Prostate gland (tissue), 2 donors: ENCODE measurements around the gene KCNK6. TPM values are rescaled to one million over a fixed set of nuclear protein-coding genes. Genes with fewer than 3 reads are reported as not detected.

Source experiments
- DNase-seq: peaks from one replicate; pipeline ENCODE4 v3.0.0-alpha.2; 2019; ENCODE audit warnings: low spot score
- H3K27ac ChIP-seq, 2 donors: fragments of 200-600 bp; sonication (generic); 2 replicates each; pipeline ENCODE4 v1.5.1; 2017 to 2019
- H3K27me3 ChIP-seq: fragments of 200-600 bp; sonication (generic); replicated peaks from 2 replicates; pipeline ENCODE4 v1.5.1; 2019; ENCODE audit not compliant: insufficient read depth
- H3K36me3 ChIP-seq, 2 donors: fragments of 200-600 bp; sonication (generic); 1 replicate in 1 of 2; 2 replicates in 1 of 2; pipeline versions ENCODE4 v1.5.1 to v1.8.1; 2017 to 2019
- H3K4me1 ChIP-seq: fragments of 200-600 bp; sonication (generic); replicated peaks from 2 replicates; pipeline ENCODE4 v1.5.1; 2019
- H3K4me3 ChIP-seq, 2 donors: fragments of 200-600 bp; sonication (generic); 2 replicates each; pipeline ENCODE4 v1.5.1; 2017 to 2019
- H3K9me3 ChIP-seq: fragments of 200-600 bp; sonication (generic); 2 replicates; pipeline ENCODE4 v1.5.1; 2017
- POLR2A ChIP-seq: fragments of 450-650 bp; IDR thresholded peaks from one replicate; pipeline ENCODE4 v1.6.1; 2016; ENCODE audit warnings: antibody characterized with exemption, mild to moderate bottlenecking
- POLR2AphosphoS5 ChIP-seq: sonication (generic); formaldehyde crosslinking; IDR thresholded peaks from one replicate; pipeline ENCODE4 v1.6.1; 2017; ENCODE audit warnings: antibody characterized with exemption
- WGBS: methylation state at CpG from one replicate; pipeline ENCODE4 v1.1.5; 2018; 5-methylcytosine and 5-hydroxymethylcytosine counted together
- intact Hi-C: fragments of 100-400 bp; cut with DNase I; formaldehyde crosslinking; loops from one replicate; pipeline ENCODE4 v1.14.2; 2022
- total RNA-seq, 2 donors: library from RNA; depleted of rRNA; stranded (reverse); fragments of >200 nt; gene quantifications; one replicate each; pipeline ENCODE4 v1.1.0, GENCODE V29; 2016
- TF ChIP-seq, protein P1 (sequence below), 4 experiments: fragments of 200-600 bp in 2 of 4; fragments of 450-650 bp in 2 of 4; sonication (generic) in 2 of 4; IDR thresholded peaks; 1 replicate in 3 of 4; 2 replicates in 1 of 4; pipeline ENCODE4 v1.5.1; 2016 to 2019; ENCODE audit warnings: antibody characterized with exemption in 4 of 4, mild to moderate bottlenecking in 2 of 4, moderate library complexity in 2 of 4

KCNK6 gene
- total RNA-seq, 2 donors from 2014 or later, result 5.9 to 7.3 TPM

- Histone ChIP-seq H3K27me3 (no peaks in the 10 kb centered on the region), H3K36me3 (peaks cover 0 to 7% of the 10 kb centered on the region in 2 donors), H3K27ac (no peak overlapping the region), H3K4me3 (no peak overlapping the region), H3K4me1 (peaks cover 10% of the 10 kb centered on the region), H3K9me3 (no peaks in the 10 kb centered on the region)
- 84% methylated on average over 5 of the region's 5 CpGs for WGBS
- intact Hi-C loops, result no loop called here
- TF ChIP-seq POLR2AphosphoS5 (no peak), POLR2A (no peak)
- TF ChIP-seq, protein P1, sequence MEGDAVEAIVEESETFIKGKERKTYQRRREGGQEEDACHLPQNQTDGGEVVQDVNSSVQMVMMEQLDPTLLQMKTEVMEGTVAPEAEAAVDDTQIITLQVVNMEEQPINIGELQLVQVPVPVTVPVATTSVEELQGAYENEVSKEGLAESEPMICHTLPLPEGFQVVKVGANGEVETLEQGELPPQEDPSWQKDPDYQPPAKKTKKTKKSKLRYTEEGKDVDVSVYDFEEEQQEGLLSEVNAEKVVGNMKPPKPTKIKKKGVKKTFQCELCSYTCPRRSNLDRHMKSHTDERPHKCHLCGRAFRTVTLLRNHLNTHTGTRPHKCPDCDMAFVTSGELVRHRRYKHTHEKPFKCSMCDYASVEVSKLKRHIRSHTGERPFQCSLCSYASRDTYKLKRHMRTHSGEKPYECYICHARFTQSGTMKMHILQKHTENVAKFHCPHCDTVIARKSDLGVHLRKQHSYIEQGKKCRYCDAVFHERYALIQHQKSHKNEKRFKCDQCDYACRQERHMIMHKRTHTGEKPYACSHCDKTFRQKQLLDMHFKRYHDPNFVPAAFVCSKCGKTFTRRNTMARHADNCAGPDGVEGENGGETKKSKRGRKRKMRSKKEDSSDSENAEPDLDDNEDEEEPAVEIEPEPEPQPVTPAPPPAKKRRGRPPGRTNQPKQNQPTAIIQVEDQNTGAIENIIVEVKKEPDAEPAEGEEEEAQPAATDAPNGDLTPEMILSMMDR (IDR thresholded peaks at IDR 0.05), result no peak
- no peak for DNase-seq
These were observed 34.1 kb upstream of the KCNK6 start for GRCh38 chr19:38285567-38285966.

GRCh38 chr19:38287604-38288003 is 32.0 kb upstream of the KCNK6 start:
- WGBS, result 86% methylated on average over 9 of the region's 9 CpGs
- DNase-seq, result no peak
- H3K27ac ChIP-seq, result peak overlapping the region in 1 of 2 donors; percentile 44

GRCh38 chr19:38288123-38288855 is 31.4 kb upstream of the KCNK6 start:
- no peaks in the 10 kb centered on the region for H3K27me3 ChIP-seq
- TF ChIP-seq POLR2AphosphoS5 (no peak), POLR2A (no peak)
- TF ChIP-seq, protein P1 (IDR thresholded peaks at IDR 0.05), result no peak
- no peaks in the 10 kb centered on the region for H3K9me3 ChIP-seq
- H3K27ac ChIP-seq, result peak overlapping the region; percentile 11 to 44
- peaks cover 23% of the 10 kb centered on the region for H3K4me1 ChIP-seq
- WGBS, result 92% methylated on average over 16 of the region's 16 CpGs
- H3K4me3 ChIP-seq, result no peak overlapping the region
- intact Hi-C loops, result no loop called here
- H3K36me3 ChIP-seq, result peaks cover 0 to 7% of the 10 kb centered on the region in 2 donors
- DNase-seq, result no peak

More at GRCh38 chr19:38287604-38288003, 32.0 kb upstream of the KCNK6 start:
- H3K4me1 ChIP-seq, result peaks cover 23% of the 10 kb centered on the region
- TF ChIP-seq POLR2AphosphoS5 (no peak), POLR2A (no peak)
- TF ChIP-seq, protein P1 (IDR thresholded peaks at IDR 0.05), result no peak
- no peak overlapping the region for H3K4me3 ChIP-seq
- no peaks in the 10 kb centered on the region for H3K9me3 ChIP-seq
- intact Hi-C loops, result no loop called here
- H3K36me3 ChIP-seq, result peaks cover 0 to 7% of the 10 kb centered on the region in 2 donors
- H3K27me3 ChIP-seq, result no peaks in the 10 kb centered on the region

DNA sequence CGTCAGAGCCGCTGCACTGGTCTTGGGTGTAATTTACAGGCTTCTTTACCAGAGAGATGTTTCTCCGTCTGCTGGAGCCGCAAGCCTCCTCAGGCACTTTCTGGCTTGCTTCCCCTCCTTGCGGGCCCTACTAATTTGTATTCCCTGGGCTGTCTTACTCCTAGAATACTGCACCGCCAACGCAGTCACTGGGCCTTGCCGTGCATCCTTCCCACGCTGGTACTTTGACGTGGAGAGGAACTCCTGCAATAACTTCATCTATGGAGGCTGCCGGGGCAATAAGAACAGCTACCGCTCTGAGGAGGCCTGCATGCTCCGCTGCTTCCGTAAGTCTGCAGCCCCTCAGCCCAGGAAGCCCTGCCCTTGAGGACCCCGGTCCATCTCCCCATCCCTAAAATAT is 29.7 kb upstream of the KCNK6 start:
- WGBS, result 89% methylated on average over 15 of the region's 15 CpGs

More for the DNA sequence above, 29.7 kb upstream of the KCNK6 start:
- Histone ChIP-seq H3K9me3 (no peaks in the 10 kb centered on the region), H3K4me1 (peaks cover 23% of the 10 kb centered on the region), H3K4me3 (no peak overlapping the region), H3K27me3 (no peaks in the 10 kb centered on the region), H3K36me3 (peaks cover 0 to 7% of the 10 kb centered on the region in 2 donors), H3K27ac (peak overlapping the region; percentile 80 to 83)
- TF ChIP-seq POLR2A (no peak), POLR2AphosphoS5 (no peak)
- TF ChIP-seq, protein P1 (IDR thresholded peaks at IDR 0.05), result no peak
- DNase-seq, result no peak
- intact Hi-C loops, result no loop called here
